NT2/D1 (cell line): ENCODE data around the gene GRHPR.

Source experiments
- SUZ12 ChIP-seq: IDR thresholded peaks from 2 replicates; pipeline ENCODE4 v1.6.1; 2011; ENCODE audit not compliant: insufficient read length, insufficient read depth; ENCODE audit errors: extremely low read depth
- YY1 ChIP-seq: IDR thresholded peaks from 2 replicates; pipeline ENCODE4 v1.6.1; 2011; ENCODE audit not compliant: insufficient read length, insufficient read depth
- ZNF274 ChIP-seq: IDR thresholded peaks from 2 replicates; pipeline ENCODE4 v1.6.1; 2011; ENCODE audit warnings: mild to moderate bottlenecking, low read depth, low read length

GRCh38 chr9:37447111-37447510 lies 24.6 kb downstream of the GRHPR start:
- TF ChIP-seq YY1 (no peak), ZNF274 (no peak), SUZ12 (no peak)
